Measurements from ENCODE around the gene AP5Z1.

Gene AP5Z1

DNA sequence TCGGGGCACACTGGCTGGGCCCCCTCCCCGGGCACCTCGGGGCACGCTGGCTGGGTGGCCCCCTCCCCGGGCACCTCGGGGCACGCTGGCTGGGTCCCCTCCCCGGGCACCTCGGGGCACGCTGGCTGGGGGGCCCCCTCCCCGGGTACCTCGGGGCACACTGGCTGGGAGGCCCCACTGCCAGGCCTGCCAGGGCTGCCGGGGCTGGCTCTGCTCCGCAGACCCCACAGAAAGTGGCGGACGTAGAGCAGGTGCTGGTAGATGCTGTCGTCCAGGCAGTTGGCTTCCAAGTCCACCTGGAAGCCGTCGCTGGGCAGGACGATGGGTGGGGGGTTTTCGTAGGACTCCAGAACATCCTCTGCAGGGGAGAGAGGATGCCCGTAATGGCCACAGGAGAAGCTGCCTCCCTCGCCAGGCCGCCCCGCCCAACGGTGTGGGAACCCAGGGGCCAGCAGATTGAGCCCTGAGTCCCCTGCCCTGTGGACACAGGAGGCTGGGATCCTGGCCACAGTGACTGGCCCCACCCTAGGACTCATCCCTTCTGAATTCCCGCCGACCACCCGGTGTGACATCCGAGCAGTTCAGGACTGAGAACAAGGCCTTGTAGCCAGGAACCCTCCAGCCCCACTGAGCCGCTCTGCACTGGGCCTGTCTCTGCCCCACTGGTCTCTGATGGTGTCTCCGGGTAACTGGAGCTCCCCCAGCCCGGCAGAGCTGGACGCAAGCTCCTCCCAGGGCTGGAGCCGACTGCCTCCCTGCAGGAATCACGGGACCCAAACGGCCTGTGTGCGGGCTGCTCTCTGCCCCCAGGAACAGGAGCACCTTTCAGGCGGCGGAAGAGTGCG lies 28.2 kb downstream of the AP5Z1 start:
- DNase-seq, result no peak

DNA sequence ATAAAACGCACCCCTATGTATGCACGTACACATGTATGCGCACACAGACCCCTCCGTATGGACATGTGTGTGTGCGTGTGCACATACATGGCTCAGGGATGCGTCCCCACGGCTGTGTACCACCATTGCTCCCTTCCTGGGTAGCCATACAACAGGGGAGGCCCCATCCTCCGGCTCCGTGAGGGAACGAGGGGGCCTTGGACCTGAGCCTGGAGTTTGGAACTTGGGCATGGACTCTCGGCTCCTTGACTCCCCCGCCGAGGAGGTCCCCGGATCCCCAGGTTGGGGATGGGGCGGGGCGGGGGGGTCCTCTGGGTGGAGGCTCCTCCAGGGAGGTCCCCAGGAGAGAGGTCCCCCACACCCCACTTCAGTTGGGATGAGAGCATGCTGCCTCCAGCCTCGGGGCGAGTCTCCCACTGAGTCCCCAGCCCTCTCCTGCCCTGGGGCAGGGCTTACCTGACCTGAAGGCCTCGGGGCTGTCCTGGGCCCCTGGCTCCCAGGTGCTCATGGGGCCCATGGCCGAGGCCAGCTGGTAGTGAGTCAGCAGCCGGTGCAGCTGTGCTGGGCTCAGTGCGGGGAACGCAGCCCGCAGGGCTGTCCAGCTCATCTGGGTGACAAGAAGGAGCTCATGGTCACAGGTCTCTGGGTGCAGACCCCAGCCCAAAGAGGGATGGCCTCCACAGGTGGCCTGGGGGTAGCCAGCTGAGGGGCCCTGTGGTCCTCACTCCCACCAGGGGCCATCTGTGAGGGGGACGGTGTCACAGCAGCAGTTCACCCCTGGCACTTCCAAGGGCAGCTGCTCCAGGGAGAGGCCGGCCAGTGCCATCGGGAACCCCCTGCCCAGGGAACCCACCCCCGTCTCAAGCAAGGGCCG lies 29.9 kb downstream of the AP5Z1 start:
- DNase-seq, result no peak

DNA sequence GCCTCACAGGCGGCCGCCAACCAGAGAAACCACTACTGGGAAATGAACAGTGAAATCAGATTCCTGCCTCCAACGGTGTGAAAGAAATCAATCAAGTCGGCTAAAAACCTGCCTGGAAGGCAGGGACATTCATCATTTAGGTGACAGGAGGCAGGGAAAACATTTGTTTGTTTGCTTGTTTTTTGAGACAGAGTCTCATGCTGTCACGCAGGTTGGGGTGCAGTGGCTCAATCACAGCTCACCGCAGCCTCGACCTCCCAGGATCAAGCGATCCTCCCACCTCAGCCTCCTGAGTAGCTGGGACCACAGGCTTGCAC lies 30.5 kb downstream of the AP5Z1 start:
- DNase-seq, result no peak

DNA sequence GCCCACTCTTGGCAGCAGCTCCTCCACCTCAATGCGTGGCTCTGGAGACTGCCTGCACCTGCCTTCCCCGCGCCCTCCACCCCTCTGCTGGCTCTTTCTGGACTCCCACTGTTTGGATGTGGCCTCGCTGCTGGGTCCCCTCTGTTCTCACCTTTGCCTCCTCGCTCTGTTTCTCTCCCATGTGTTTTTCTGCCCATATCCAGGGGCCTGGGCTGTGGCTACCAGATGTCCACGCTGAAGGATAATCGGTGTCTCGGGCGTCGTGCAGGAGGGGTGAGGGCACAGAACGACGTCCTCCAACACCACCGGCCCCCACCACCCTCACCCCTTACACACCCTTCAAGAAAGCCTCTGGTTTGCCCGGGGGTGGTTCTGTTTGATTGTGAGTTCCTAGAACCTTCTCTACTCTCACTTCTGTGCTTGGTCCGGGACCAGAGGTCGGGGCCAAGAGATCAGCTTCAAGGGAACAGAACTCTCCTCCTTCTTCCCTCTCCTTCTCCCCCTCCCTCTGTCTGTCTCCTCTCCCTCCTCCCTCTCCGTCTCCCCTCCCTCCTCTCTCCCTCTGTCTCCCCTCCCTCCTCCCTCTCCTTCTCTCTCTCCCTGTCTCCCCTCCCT lies 31.7 kb downstream of the AP5Z1 start:
- no peak for DNase-seq

DNA sequence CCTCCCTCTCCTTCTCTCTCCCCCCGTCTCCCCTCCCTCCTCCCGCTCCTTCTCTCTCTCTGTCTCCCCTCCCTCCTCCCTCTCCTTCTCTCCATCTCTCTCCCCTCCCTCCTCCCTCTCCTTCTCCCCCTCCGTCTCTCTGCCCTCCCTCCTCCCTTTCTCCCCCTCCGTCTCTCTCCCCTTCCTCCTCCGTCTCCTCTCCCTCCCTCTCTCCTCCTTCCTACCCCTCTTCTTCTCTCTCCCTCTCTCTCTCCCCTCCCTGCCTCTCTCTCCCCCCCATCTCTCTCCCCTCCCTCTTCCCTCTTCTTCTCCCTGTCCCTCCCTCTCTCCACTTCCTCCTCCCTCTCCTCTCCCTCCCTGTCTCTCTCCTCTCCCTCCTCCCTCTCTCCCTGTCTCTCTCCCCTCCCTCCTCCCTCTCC lies 32.2 kb downstream of the AP5Z1 start:
- no peak for DNase-seq

DNA sequence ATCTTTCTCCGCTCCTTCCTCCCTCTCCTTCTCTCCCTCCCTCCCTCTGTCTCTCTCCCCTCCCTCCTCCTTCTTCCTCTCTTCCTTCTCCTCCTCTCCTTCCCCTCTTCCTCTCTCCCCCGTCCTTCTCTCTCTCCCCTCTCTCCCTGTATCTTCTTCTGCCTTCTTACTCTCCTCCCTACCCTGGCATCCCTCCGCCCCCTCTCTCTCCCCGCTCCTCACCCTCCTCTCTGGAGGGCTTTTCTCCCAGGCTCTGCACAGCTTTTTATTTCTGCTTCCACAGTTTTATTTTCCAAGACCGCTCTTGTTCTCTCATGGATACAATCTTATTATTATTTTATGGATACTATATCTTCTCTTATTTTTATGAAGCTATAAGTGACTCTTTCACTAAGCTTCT lies 32.6 kb downstream of the AP5Z1 start:
- no peak for DNase-seq

DNA sequence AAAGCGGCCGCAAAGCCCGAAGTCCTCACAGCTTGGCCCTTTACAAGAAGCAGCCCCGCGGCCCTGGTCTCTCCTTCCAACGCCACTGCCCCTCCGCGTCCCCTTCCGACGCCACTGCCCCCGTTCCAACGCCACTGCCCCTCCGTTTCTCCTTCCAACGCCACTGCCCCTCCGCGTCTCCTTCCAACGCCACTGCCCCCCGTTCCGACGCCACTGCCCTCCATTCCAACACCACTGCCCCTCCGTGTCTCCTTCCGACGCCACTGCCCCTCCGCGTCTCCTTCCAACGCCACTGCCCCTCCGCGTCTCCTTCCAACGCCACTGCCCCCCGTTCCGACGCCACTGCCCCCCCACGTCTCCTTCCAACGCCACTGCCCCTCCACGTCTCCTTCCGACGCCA lies 33.1 kb downstream of the AP5Z1 start:
- no peak for DNase-seq

DNA sequence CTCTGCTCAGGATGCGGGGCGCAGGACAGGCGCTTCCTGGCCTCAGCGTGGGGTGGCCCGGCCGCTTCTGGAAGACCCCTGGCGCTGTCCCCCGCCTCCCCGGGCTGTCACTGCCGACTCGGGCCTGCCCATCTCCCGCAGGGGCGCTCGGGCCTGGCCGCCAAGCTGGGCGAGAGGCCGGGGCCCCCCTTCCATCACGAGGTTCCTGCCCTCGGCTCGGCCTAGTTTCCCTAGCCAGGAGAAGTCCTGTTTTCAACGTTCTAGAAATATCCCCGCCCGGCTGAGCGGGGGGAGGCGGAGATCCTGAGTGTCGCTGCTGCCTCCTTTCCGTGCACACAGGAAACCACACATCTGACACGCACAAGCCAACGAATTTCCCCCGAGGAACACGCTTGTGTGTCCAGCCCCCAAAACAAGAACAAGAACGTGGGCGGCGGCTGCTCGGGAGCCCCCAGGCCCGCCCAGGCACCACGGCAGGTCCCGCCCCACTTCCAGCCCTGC lies 33.7 kb downstream of the AP5Z1 start:
- peak; percentile 74 for DNase-seq

DNA sequence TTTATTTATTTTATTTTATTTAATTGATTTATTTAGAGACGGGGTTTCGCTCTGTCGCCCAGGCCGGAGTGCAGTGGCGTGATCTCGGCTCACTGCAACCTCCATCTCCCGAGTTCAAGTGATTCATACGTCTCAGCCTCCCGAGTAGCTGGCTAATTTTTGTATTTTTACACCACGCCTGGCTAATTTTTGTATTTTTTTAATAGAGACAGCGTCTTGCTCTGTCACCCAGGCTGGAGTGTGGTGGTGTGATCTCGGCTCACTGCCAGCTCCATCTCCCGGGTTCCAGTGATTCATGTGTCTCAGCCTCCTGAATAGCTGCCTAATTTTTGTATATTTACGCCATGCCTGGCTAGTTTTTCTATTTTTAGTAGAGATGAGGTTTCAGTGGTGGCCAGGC lies 34.2 kb downstream of the AP5Z1 start:
- no peak for DNase-seq

DNA sequence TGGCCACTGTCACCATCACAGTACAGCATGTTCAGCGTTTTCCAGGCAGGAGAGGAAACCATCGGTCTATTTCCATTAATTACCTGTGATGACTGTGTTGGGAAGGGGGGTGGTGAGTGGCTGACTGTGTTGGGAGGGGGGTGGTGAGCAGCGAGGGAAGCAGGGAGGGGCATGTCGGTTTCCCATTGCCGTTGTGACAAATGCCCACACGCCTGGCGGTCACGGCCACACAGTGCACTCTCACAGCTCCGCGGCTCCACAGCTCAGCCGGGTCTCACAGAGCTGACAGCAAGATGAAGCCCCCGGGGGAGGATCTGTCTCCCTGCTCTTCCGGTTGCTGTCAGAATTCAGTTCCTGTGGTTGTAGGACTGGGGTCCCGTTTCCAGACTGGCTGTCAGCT lies 39.0 kb downstream of the AP5Z1 start:
- DNase-seq, result peak; percentile 55

DNA sequence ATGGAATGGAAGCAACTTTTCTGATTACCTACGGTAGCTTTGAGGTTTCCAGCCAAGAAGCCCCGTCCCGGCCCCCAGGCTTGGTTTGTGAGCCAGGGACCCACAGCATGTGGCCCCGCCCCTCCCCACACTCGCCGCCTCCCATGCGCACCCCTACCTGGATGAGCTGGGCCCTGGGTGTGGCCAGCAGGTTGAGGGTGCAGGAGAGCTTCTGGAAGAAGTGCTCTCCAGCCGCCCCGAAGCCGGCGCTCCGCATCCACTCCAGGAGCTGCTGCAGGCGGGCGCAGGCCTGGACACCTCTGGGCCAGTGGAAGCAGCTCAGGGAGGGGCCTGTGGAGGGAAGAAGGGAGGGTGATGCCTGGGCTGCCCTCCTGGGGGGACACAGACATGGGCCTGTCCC lies 39.7 kb downstream of the AP5Z1 start:
- DNase-seq, result no peak

DNA sequence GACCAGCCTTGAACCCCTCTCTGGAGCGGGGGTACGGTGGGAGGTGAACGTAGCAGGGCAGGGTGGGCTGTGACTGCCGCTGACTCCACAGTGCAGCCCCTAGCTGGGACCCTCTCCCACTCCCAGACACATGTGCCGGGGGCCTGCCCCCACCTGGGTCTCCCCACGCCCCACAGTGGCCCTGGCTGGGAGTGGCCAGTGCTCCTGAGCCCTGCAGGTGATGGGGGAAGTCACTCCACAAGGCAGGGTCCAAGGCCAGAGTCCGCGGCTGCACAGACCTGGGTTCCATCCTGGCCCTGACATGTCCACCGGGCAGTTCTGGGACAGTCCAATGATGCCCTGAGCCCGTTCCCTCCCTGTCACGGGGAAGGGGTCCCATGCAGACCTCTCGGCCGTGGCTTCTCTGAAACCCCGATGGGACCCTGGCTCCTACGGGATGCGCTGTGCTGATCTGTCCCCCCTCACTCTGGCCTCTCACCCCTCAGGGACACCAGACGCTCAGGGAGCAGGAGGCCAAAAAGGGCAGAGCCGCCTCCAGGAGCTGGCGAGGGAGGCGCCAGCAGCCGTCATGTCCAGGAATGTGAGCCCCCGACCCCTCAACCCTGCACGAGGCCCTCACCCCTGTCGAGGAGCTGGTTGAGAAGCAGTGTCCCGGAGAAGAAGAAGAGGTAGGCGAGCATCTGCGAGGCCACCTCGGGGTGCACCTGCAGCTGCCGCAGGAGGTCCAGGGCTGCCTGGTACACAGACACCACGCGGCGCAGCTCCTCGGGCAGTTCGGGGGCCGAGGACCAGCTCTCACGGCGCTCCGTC lies 40.4 kb downstream of the AP5Z1 start:
- no peak for DNase-seq

DNA sequence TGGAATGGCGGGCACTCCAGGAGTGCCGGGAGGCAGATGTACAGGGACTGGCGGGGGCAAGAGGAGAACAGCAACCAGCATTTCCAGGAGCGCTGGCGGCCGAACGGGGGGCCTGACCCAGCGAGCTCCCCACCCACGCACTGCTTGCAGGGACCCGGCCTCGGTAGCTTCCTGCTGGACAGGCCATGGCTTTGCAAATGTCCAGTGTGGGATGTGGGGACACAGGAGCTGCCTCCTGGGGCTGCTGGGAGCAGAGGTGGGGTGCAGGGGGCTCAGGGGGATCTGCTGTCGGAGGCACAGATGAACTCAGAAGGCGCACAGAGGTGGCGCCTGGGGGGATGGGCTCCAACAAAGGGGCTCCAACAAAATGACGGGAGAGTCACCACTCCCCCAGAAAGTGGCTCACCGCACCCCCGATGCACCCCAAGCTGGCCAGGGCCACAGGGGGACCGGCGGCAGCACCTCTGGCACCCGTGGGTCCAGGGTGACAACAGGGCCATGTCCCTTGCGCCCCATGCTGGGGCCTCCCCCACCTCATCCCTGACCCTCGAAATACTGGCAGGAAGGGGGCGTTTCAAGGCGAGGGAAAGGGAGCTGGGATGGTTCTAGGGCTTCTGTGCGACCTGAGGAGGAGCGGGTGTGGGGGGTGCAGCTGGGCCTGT lies 41.1 kb downstream of the AP5Z1 start:
- DNase-seq, result no peak

DNA sequence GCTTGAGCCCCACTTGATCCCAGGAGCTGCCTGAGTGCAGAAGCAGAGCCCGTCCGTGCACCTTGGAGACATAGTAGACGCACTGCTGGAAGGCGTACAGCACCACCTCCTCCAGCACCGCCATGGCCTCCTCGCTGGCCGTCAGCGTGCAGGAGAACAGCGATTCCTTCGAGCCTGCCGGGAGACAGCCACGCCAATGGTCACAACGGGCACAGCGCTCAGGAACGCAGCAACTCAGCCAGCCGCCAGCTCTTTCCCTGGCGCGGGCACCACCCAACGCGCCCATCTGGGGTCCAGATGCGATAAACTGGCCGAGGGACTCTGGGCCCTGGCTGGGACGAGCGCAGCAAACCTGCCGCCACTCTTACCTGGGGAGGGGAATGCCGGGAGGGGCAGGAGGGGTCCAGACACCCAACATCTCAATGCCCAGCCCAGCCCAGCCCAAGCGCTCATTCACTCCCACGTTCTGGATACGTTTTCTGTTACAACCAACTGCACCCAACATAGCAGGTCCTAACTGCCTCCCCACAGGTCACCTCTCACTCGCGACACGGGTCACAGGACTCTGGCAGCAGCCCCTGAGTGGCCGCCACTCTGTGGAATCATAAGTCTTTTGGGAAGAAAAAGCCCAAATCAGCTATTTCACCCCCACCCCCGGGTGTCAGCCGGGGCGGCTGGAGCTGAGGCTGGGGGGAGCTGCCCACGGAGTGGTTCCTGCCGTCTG lies 41.9 kb downstream of the AP5Z1 start:
- DNase-seq, result no peak

DNA sequence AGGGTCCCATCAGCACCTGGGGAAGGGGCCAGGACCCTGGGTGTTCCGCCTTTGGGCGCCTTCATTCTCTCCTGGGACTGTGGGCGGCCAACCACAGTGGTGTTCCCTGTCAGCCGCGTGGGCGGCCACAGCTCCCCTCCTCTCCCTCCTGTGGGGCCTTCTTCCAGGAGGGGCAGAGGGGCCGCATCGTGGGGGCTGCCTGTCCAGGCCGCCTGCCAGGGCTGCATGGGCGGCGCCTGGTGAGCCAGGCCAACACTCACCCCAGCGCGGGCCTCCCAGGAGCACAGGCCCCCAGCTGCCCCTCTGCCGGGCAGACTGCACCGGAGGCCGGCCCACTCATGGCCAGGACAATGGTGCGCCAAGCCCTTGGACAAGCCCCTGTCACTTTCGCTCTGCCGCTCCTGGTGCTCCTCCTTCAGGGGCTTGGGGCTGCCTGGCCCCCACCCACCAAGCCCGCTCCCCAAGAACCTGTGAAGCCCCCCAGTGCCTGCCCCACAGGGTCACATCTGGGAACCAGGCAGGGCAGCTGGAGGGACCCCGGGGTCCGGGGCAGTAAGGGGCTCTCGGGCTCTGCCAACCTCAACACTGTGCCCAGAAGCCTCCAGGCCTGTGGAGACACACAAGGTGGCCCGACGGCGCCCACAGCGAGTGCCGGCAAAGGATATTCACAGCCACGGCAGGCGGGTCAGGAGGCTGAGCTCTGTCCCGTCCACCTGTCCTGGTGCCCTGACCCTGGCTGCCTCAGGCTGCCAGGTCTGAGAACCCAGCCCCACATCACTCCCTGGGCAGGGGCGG lies 42.8 kb downstream of the AP5Z1 start:
- DNase-seq, result no peak

DNA sequence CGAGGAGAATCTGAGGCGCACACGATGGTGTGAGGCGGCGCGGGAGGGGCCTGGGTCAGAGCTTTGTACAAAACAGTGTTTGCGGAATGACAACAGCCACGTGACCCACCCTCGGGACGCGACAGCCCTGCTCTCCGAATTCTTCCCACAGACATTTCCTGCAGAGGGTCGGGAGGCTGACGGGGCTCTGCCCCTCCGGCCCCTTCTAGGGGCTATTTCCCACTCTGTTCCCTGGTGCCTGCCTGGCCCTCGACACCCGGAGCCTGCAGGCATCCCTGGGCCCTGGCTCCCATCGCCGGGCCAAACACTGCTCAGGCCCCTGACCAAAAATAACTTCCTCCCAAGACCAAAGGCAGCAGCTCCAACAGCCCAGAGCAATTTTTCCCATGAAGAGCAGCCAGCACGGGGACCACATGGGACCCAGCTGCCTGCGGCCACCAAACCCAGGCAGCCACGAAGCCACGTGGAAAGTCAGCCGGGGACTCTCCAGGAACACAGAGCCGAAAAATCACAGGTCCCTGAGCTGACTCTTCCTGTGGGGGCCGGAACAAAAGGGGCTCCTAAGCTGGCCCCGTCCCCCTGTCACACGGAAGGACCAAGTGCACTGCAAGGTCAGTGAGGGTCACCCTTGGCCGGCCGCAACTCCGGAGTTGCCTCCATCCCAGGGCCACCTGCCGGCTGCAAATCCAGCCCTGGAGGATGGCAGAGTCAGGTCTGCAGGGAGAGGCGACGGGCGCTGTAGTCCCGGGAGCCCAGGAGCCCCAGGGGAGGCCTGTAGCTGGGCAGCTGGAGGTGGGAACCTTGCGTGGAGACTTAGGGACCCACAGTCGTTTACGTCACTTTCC lies 44.4 kb downstream of the AP5Z1 start:
- DNase-seq, result no peak

DNA sequence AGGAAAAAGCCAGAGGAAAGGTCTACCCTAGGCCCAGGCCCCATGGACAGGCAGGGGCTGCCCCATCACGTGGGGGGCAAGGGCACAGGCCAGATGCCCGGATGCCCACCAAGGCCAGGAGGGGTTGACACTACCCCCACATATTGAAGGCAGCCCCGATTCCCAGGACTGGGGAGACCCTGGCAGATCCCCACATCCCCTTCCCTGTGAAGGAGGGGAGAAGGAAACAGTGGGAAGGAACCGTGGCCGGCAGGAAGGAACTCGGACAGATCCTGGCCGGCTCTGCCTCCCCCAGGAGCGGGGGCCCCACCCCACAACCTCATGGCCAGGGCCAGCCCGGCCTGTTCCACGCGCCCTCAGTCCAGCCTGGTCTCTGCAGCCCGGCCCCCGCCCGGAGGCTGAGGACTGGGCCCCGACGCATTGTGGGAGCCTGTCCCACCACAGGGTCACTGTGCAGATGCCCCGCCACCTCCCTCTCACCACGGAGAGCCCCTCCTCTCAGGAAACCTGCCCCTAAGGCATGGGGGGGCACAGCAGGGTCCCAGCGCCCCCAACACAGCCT lies 45.1 kb downstream of the AP5Z1 start:
- DNase-seq, result no peak

DNA sequence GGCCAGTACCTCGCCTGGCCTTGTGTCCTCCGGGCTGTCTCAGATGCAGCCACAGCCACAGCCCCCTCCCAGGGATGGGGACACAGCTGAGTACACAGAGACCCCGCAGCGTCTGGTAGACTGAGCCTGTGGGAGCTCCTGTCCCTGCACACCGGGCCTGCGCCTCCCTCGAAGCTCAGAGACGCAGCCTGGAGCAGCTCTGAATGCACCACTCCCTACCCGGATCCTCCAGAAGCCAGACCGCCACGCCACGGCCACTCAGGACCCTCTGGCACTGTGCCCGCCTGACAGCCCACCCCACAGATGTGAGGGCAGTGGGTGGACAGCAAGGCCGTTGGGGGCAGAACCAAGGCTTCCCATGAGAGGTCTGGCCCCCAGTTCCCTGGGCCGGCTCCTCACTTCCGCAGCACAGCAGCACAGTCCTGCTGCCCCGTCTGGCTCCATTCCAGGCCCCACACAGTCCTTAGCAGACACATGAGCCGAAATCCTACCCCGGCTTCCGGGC lies 45.6 kb downstream of the AP5Z1 start:
- no peak for DNase-seq

DNA sequence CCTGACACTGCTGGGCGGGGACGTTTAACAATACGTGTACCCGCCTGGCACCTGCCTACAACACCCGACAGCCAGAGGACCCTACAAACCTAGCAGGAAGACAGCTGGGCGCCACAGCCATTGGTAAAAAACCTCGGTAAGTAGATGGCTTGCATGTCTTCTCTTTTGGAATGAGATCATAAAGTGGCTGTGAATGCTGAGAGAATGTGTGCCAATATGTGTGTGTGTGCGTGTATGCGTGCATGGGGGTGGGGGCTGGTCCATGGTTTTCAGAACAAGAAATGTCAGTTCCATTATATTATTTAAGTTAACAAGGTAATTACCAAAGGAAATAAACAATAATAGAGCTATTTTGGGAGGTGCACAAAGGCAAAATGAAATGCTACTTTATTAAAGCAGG lies 47.3 kb downstream of the AP5Z1 start:
- no peak for DNase-seq
